Chondrocyte (in vitro differentiated cells): ENCODE data around the gene MAML3. TPM values are rescaled to one million over a fixed set of nuclear protein-coding genes. Genes with fewer than 3 reads are reported as not detected.

ENCODE experiments used
- DNase-seq: peaks from one replicate; pipeline ENCODE4 v3.0.0; 2021; ENCODE audit warnings: mixed read lengths, low spot score
- H3K27ac Mint-ChIP-seq: one replicate; pipeline ENCODE4 v1.8.0; 2021; ENCODE audit warnings: mild to moderate bottlenecking, moderate library complexity, mixed read lengths; ENCODE audit not compliant: unreplicated experiment
- H3K27me3 Mint-ChIP-seq: 2 replicates; pipeline ENCODE4 v1.8.0; 2021; ENCODE audit warnings: low read depth, mixed read lengths
- H3K36me3 Mint-ChIP-seq: 2 replicates; pipeline ENCODE4 v1.8.0; 2021; ENCODE audit warnings: low read depth, mixed read lengths
- H3K4me1 Mint-ChIP-seq: 2 replicates; pipeline ENCODE4 v1.8.0; 2021; ENCODE audit warnings: low read depth, mild to moderate bottlenecking, mixed read lengths
- H3K4me3 Mint-ChIP-seq: one replicate; pipeline ENCODE4 v1.8.0; 2021; ENCODE audit warnings: mild to moderate bottlenecking, moderate library complexity, mixed read lengths; ENCODE audit not compliant: unreplicated experiment
- H3K9me3 Mint-ChIP-seq: 2 replicates; pipeline ENCODE4 v1.8.0; 2021; ENCODE audit warnings: low read depth, mixed read lengths
- total RNA-seq: library from RNA; stranded (reverse); gene quantifications from 3 replicates; pipeline ENCODE4 v1.2.1, GENCODE V29; 2021
- TF ChIP-seq, protein P1 (sequence below): fragments of 200-600 bp; sonication (generic); IDR thresholded peaks from 2 replicates; pipeline ENCODE4 v1.5.0; 2021; ENCODE audit warnings: antibody characterized with exemption, mild to moderate bottlenecking, moderate library complexity

The MAML3 gene
- total RNA-seq, 1 donor from 2014 or later, result 1.6 TPM

DNA sequence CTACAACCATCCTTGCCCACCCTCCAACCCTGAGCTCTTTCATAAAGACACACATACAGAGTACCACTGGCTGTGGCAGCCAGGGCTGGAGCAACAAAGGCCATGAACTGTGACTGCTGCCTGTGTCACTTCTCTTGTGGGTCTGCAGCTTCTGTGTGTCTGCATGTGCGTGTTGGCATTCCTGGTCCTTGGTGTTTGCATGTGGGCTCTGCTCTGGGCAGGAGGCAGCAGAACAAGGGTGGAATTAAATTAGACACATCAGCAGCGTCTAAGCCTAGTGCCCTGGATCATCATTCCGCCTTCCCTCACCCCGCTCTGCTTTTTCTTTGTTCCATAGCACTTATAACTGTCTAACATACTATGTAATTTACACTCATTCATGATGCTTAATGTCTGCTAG is 330.6 kb downstream of the MAML3 start:
- H3K27ac Mint-ChIP-seq, result no peak overlapping the region
- no peak overlapping the region for H3K4me3 Mint-ChIP-seq
- DNase-seq, result no peak
- TF ChIP-seq, protein P1, sequence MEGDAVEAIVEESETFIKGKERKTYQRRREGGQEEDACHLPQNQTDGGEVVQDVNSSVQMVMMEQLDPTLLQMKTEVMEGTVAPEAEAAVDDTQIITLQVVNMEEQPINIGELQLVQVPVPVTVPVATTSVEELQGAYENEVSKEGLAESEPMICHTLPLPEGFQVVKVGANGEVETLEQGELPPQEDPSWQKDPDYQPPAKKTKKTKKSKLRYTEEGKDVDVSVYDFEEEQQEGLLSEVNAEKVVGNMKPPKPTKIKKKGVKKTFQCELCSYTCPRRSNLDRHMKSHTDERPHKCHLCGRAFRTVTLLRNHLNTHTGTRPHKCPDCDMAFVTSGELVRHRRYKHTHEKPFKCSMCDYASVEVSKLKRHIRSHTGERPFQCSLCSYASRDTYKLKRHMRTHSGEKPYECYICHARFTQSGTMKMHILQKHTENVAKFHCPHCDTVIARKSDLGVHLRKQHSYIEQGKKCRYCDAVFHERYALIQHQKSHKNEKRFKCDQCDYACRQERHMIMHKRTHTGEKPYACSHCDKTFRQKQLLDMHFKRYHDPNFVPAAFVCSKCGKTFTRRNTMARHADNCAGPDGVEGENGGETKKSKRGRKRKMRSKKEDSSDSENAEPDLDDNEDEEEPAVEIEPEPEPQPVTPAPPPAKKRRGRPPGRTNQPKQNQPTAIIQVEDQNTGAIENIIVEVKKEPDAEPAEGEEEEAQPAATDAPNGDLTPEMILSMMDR, result no peak
- no peaks in the 10 kb centered on the region for H3K27me3 Mint-ChIP-seq
- no peaks in the 10 kb centered on the region for H3K36me3 Mint-ChIP-seq
- H3K9me3 Mint-ChIP-seq, result peaks cover 3% of the 10 kb centered on the region
- H3K4me1 Mint-ChIP-seq, result no peaks in the 10 kb centered on the region

- H3K36me3 Mint-ChIP-seq, result no peaks in the 10 kb centered on the region
- DNase-seq, result no peak
- no peak overlapping the region for H3K4me3 Mint-ChIP-seq
- TF ChIP-seq, protein P1, result no peak
- H3K27ac Mint-ChIP-seq, result no peak overlapping the region
- peaks cover 3% of the 10 kb centered on the region for H3K9me3 Mint-ChIP-seq
- H3K27me3 Mint-ChIP-seq, result no peaks in the 10 kb centered on the region
- no peaks in the 10 kb centered on the region for H3K4me1 Mint-ChIP-seq
These were observed 331.6 kb downstream of the MAML3 start for GRCh38 chr4:139822391-139822790.

GRCh38 chr4:139819082-139819481 is 334.9 kb downstream of the MAML3 start:
- Mint-ChIP-seq H3K36me3 (no peaks in the 10 kb centered on the region), H3K27me3 (no peaks in the 10 kb centered on the region), H3K9me3 (peaks cover 3% of the 10 kb centered on the region), H3K27ac (no peak overlapping the region), H3K4me1 (peaks cover 17% of the 10 kb centered on the region), H3K4me3 (no peak overlapping the region)
- no peak for DNase-seq
- TF ChIP-seq, protein P1, result no peak

- Mint-ChIP-seq H3K4me1 (peaks cover 17% of the 10 kb centered on the region), H3K9me3 (peaks cover 3% of the 10 kb centered on the region), H3K36me3 (no peaks in the 10 kb centered on the region), H3K27ac (no peak overlapping the region), H3K4me3 (no peak overlapping the region), H3K27me3 (no peaks in the 10 kb centered on the region)
- TF ChIP-seq, protein P1, result no peak
- no peak for DNase-seq
These were observed 336.1 kb downstream of the MAML3 start for GRCh38 chr4:139817657-139818452.

- Mint-ChIP-seq H3K9me3 (peaks cover 3% of the 10 kb centered on the region), H3K4me3 (no peak overlapping the region), H3K36me3 (no peaks in the 10 kb centered on the region), H3K27ac (no peak overlapping the region), H3K4me1 (peaks cover 17% of the 10 kb centered on the region), H3K27me3 (no peaks in the 10 kb centered on the region)
- TF ChIP-seq, protein P1, result no peak
- DNase-seq, result no peak
These were observed 337.1 kb downstream of the MAML3 start for GRCh38 chr4:139816856-139817255.
